ENCODE measurements around the gene LST1.

Gene LST1

GRCh38 chr6:31634969-31635575 lies 49.0 kb downstream of the LST1 start:
- no peak for DNase-seq (ENCODE audit: low read depth in 1 of 2, low spot score in 1 of 2)
- in situ Hi-C loops (cut with HindIII; ENCODE audit: low pct_unique_long_range_greater_than_20kb, low sequenced_read_pairs): no loop called here
- TF ChIP-seq JUND (IDR thresholded peaks at IDR 0.05; ENCODE audit: low read depth): no peak

DNA sequence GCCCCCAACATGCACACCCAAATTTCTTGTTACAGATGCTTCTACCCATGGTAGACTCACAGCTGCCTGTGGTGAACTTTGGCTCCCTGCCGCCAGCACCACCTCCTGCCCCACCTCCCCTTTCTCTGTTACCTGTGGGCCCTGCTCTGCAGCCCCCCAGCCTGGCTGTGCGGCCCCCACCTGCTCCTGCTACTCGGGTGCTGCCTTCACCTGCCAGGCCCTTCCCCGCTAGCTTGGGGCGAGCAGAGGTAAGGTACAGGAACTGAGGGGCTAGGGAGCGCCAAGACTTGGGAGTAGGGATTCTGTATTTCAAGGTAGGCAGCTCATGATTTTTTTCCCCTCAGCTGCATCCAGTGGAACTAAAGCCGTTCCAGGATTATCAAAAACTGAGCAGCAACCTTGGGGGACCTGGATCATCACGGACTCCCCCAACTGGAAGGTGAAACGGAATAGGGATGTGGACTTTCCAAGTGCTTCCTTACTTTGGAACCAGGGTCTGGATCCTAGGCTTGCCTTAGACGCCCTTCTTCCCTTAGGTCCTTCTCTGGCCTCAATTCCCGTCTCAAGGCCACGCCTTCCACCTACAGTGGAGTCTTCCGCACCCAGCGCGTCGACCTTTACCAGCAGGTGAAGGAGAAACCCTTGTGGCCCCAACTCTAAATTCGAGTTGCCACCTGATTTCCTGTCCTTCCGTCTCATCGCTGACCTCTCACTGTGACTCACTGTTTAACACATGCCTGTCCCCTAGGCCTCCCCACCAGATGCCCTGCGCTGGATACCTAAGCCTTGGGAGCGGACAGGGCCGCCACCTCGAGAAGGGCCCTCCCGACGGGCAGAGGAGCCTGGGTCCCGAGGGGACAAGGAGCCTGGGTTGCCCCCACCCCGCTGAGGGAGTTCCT lies 50.9 kb downstream of the LST1 start:
- DNase-seq (ENCODE audit: low read depth in 1 of 2, low spot score in 1 of 2): no peak
- in situ Hi-C loops (cut with HindIII; ENCODE audit: low pct_unique_long_range_greater_than_20kb, low sequenced_read_pairs): no loop called here
- TF ChIP-seq JUND (IDR thresholded peaks at IDR 0.05; ENCODE audit: low read depth): no peak

Measured in T47D (cell line).